Measurements from ENCODE around the gene NRG3.
"Not testable (repeated sequence)": the region's sequence is repeated elsewhere in the genome, so short reads cannot be mapped to it uniquely, and the experiment has no call there.

NRG3 gene

GRCh38 chr10:82981137-82981723 lies 1106.2 kb downstream of the NRG3 start:
- no peak for DNase-seq (ENCODE audit: low read depth in 3 of 3)

DNA sequence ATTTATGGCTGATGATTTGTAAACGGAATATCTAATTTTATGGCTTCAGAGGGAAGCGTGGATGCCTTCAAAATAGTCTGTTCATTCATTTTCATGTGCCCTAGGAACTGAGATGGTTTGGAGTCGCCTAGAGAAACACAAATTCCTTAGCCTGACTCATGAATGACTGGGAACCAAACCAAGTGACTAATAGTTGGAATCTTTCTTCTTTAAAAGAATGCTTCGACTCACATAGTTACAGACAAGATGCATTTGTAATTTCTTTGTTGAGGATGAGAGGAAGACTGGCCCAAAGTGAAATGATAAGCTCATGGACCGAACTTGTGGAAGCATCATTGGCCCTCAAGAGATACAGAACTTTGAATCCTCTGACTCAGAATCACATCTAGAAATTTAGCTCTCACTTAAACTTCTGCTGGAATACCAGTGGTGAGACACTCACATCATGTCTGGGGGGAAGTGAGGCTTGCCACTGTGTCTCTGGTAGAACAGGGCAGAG lies 1107.2 kb downstream of the NRG3 start:
- DNase-seq (ENCODE audit: low read depth in 3 of 3), result no peak

DNA sequence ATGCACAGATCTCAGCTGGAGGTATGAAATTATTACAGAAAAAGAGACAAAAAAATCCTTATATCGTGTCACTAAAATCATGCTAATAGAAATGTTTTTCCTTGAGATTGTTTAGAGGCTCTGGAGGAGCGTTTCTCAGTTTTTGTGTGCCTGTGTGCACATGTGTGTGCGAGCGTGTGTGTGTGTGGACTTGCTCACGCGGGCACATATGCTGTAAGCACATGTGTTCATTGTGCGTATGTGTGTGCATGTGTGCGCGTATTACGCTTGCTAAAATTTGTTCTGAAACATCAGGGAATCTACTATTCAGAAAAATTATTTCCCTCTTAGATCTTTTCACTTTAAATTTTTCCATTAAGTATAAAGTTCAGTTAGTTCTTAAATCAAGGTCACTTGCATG lies 1111.2 kb downstream of the NRG3 start:
- DNase-seq (ENCODE audit: low read depth in 3 of 3), result no peak

- DNase-seq (ENCODE audit: low read depth in 3 of 3), result not testable (repeated sequence)
Observed at GRCh38 chr10:83006479-83006878, 1131.5 kb downstream of the NRG3 start.

DNA sequence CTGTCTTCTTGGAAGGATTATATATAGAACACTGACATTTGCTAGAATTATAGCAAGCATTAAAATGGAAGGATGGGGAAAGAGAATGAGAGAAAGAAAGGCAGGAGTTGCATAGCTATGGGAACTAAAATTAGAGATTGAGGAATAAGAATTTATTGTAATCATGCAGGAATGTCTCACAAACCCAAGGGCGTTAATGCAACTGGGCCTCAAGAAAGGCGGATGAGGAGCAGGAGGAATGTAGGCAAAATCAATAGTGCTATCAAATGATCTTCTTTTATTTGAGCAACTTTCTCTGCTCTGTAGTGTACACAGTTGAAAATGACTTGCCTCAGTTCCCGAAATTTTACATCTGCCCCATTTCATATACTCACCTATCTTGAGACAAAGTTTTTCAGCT lies 1132.5 kb downstream of the NRG3 start:
- no peak for DNase-seq (ENCODE audit: low read depth in 3 of 3)

- DNase-seq (ENCODE audit: low read depth in 3 of 3), result no peak
Observed at GRCh38 chr10:83012866-83013265, 1137.9 kb downstream of the NRG3 start.

DNA sequence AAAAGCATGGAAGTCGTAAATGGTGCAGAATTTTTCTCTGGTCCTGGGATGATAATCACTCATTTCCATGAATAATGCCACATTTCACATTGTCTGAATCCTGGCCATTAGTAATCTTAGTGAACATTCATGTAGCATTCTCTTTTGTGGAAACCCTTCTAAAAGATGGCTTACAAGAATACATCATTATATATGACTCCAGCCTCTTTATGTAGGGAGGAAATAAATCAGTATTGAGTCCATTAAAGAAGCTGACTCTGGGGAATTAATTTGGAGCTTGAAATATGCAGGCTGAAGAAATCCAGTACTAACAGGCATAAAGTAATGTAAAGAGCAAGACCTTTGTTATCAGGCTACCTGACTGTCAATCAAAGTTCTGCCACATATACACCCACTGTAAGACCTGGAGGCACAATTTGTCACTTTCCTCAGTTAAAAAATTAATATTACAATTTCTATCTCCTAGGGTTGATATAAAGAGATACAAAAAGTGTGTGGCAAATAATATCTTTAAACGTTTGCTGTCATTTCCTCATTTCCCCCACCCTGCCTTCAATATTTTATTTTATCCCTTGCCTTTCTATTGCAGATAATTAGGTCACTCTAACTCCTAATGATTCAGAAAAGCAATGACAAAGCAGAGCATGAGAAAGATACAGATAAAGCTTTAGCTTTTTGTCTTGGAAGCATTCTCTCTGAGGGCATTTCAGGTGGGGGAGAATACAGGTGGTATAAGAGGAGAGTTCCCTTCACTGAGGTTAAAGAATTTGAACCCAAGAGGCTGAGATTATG lies 1142.3 kb downstream of the NRG3 start:
- DNase-seq (ENCODE audit: low read depth in 3 of 3), result no peak

DNA sequence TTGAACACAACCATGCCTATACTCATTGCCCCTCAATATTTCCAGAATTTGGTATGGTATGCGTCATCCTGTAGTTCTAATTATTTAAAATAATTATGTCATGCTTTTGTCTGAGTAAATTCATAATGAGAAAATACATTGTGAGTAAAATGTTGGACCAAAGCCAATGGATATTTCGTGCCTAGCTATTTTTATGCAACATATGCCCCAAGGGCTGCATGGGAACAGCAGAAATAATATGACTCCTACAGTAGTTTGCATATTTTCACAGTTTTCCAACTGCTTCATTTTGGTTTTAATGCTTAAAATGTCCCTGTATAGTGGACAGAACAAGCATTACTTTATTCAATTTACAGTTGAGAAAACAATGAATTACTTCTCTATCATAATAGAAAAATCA lies 1148.7 kb downstream of the NRG3 start:
- no peak for DNase-seq (ENCODE audit: low read depth in 3 of 3)

Measured in stimulated activated CD4-positive, alpha-beta T cell treated with anti-CD3 and anti-CD28 coated beads, TNF-alpha, amount 100 ng/mL, for 48 hours (primary cell).